ENCODE data around the gene PDCD4.

- TF ChIP-seq CTCF (conservative IDR thresholded peaks at IDR 0.05; ENCODE audit: low read length) (no peak), EZH2phosphoT487 (IDR thresholded peaks at IDR 0.05; ENCODE audit: borderline replicate concordance, low read depth, low read length) (no peak)
Measured at GRCh38 chr10:110914431-110914830, 42.7 kb downstream of the PDCD4 start.
